Uterus (tissue), 2 donors: ENCODE measurements around the gene PTGES.

Experiments used
- CTCF ChIP-seq, 4 experiments: fragments of 200-600 bp in 2 of 4; fragments of 450-650 bp in 2 of 4; sonication (generic) in 2 of 4; IDR thresholded peaks; one replicate each; pipeline ENCODE4 v1.5.1; 2016 to 2019; ENCODE audit warnings: antibody characterized with exemption in 4 of 4, mild to moderate bottlenecking in 2 of 4, moderate library complexity in 1 of 4
- POLR2A ChIP-seq, 2 donors: fragments of 450-650 bp; IDR thresholded peaks; one replicate each; pipeline ENCODE4 v1.6.1; 2016; ENCODE audit warnings: antibody characterized with exemption in 2 of 2, mild to moderate bottlenecking in 1 of 2, moderate library complexity in 1 of 2

- TF ChIP-seq CTCF (IDR thresholded peaks at IDR 0.05): no peak
- TF ChIP-seq POLR2A (IDR thresholded peaks at IDR 0.05): no peak
Measured at GRCh38 chr9:129756191-129756590, 3.3 kb upstream of the PTGES start.
